Measurements from ENCODE around the gene MYOZ2.

DNA sequence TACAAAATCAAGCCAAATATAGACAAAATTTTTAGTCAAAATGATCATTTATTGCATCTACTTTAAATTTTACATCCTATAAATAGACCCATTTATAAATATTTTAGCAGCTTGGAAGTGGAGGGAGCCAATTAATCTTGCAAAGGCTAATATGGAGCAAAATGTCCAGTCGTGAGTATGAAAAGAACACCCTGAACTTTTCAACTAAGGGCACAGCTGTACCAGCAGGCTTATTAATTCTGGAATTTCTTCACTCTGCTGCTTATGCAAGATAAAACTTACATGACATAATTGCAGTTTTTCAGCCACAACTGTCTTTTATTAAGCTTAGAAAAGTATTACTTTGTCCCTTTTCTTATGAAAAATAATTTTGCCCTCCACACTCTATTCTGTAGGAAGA is 54.0 kb downstream of the MYOZ2 start:
- TF ChIP-seq POLR2A (IDR thresholded peaks at IDR 0.05) (no peak), POLR2AphosphoS5 (IDR thresholded peaks at IDR 0.05; ENCODE audit: insufficient read depth in 1 of 2, low read depth in 1 of 2) (peak in 1 of 2 donors; percentile 25)
- TF ChIP-seq, protein P1, sequence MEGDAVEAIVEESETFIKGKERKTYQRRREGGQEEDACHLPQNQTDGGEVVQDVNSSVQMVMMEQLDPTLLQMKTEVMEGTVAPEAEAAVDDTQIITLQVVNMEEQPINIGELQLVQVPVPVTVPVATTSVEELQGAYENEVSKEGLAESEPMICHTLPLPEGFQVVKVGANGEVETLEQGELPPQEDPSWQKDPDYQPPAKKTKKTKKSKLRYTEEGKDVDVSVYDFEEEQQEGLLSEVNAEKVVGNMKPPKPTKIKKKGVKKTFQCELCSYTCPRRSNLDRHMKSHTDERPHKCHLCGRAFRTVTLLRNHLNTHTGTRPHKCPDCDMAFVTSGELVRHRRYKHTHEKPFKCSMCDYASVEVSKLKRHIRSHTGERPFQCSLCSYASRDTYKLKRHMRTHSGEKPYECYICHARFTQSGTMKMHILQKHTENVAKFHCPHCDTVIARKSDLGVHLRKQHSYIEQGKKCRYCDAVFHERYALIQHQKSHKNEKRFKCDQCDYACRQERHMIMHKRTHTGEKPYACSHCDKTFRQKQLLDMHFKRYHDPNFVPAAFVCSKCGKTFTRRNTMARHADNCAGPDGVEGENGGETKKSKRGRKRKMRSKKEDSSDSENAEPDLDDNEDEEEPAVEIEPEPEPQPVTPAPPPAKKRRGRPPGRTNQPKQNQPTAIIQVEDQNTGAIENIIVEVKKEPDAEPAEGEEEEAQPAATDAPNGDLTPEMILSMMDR (IDR thresholded peaks at IDR 0.05), result no peak
